HG03575 (cell line): Measurements from ENCODE around the gene KIAA1549.

Experiments
- ATAC-seq: cut with Tn5 transposase; IDR thresholded peaks from one replicate; pipeline ENCODE4 v1.9.1; 2021; ENCODE audit not compliant: unreplicated experiment, insufficient number of reproducible peaks, low FRiP score; ENCODE audit errors: extremely low read depth

KIAA1549 gene

GRCh38 chr7:138918756-138919155, 62.4 kb downstream of the KIAA1549 start:
- no peak for ATAC-seq

GRCh38 chr7:138918176-138918575, 63.0 kb downstream of the KIAA1549 start:
- no peak for ATAC-seq

GRCh38 chr7:138917771-138918170, 63.4 kb downstream of the KIAA1549 start:
- ATAC-seq, result no peak

- ATAC-seq, result no peak
Observed at GRCh38 chr7:138916731-138917130, 64.5 kb downstream of the KIAA1549 start.

- no peak for ATAC-seq
Observed at GRCh38 chr7:138916275-138916674, 64.9 kb downstream of the KIAA1549 start.

- no peak for ATAC-seq
Observed at GRCh38 chr7:138913783-138914182, 67.4 kb downstream of the KIAA1549 start.

GRCh38 chr7:138911007-138911406, 70.2 kb downstream of the KIAA1549 start:
- no peak for ATAC-seq

GRCh38 chr7:138907850-138908249, 73.3 kb downstream of the KIAA1549 start:
- no peak for ATAC-seq

GRCh38 chr7:138907201-138907847, 73.9 kb downstream of the KIAA1549 start:
- no peak for ATAC-seq

- no peak for ATAC-seq
Observed at GRCh38 chr7:138903859-138904435, 77.2 kb downstream of the KIAA1549 start.

- no peak for ATAC-seq
Observed at GRCh38 chr7:138903186-138903820, 77.9 kb downstream of the KIAA1549 start.

- ATAC-seq, result no peak
Observed at GRCh38 chr7:138902161-138902560, 79.0 kb downstream of the KIAA1549 start.

GRCh38 chr7:138900035-138900828, 81.0 kb downstream of the KIAA1549 start:
- no peak for ATAC-seq

- no peak for ATAC-seq
Observed at GRCh38 chr7:138898802-138899201, 82.4 kb downstream of the KIAA1549 start.

- no peak for ATAC-seq
Observed at GRCh38 chr7:138898255-138898654, 82.9 kb downstream of the KIAA1549 start.

- ATAC-seq, result no peak
Observed at GRCh38 chr7:138895679-138896078, 85.5 kb downstream of the KIAA1549 start.

GRCh38 chr7:138893258-138893657, 87.9 kb downstream of the KIAA1549 start:
- ATAC-seq, result no peak

- ATAC-seq, result no peak
Observed at GRCh38 chr7:138892812-138893211, 88.4 kb downstream of the KIAA1549 start.

GRCh38 chr7:138892006-138892630, 89.1 kb downstream of the KIAA1549 start:
- no peak for ATAC-seq
